HepG2 (cell line): ENCODE results near the gene STYXL1. TPM values are rescaled to one million over a fixed set of nuclear protein-coding genes. Genes with fewer than 3 reads are reported as not detected.

Experiments used
- ATF7 ChIP-seq, 2 experiments: fragments of 450-650 bp in 1 of 2; sonication (generic) in 1 of 2; formaldehyde crosslinking in 1 of 2; IDR thresholded peaks; 2 replicates each; pipeline versions ENCODE4 v1.4.0 to v1.6.1; 2016 to 2020; ENCODE audit warnings: antibody characterized with exemption in 1 of 2, mild to moderate bottlenecking in 1 of 2, missing genetic modification reagents in 1 of 2
- BRD4 ChIP-seq: sonication (generic); formaldehyde crosslinking; IDR thresholded peaks from 2 replicates; pipeline ENCODE4 v1.4.0; 2020; ENCODE audit warnings: missing genetic modification reagents
- CHD4 ChIP-seq: fragments of 200-600 bp; sonication (generic); IDR thresholded peaks from 2 replicates; pipeline ENCODE4 v1.7.0; 2017; ENCODE audit warnings: mild to moderate bottlenecking, low read length, borderline replicate concordance
- FOXA1 ChIP-seq, 2 experiments: fragments of 450-650 bp in 1 of 2; sonication (generic) in 1 of 2; formaldehyde crosslinking in 1 of 2; IDR thresholded peaks; 2 replicates each; pipeline versions ENCODE4 v1.4.0 to v1.6.1; 2016 to 2020; ENCODE audit warnings: missing genetic modification reagents in 1 of 2
- GATAD2A ChIP-seq: IDR thresholded peaks from 2 replicates; pipeline ENCODE4 v1.6.1; 2016
- HOXA5 ChIP-seq: sonication (generic); formaldehyde crosslinking; IDR thresholded peaks from 2 replicates; pipeline ENCODE4 v1.4.0; 2020; ENCODE audit warnings: missing genetic modification reagents
- NCOA2 ChIP-seq: sonication (generic); formaldehyde crosslinking; IDR thresholded peaks from 2 replicates; pipeline ENCODE4 v1.8.0; 2022; ENCODE audit warnings: inconsistent platforms
- NFIB ChIP-seq: sonication (generic); formaldehyde crosslinking; IDR thresholded peaks from 2 replicates; pipeline ENCODE4 v1.9.0; 2021; ENCODE audit warnings: missing genetic modification reagents, mild to moderate bottlenecking, borderline replicate concordance
- POGZ ChIP-seq: sonication (generic); formaldehyde crosslinking; IDR thresholded peaks from 2 replicates; pipeline ENCODE4 v1.4.0; 2020; ENCODE audit warnings: mild to moderate bottlenecking, missing genetic modification reagents
- RBM22 ChIP-seq: fragments of 200-400 bp; formaldehyde crosslinking; optimal IDR thresholded peaks from 2 replicates; pipeline ENCODE3; 2017; ENCODE audit warnings: mild to moderate bottlenecking, low read length, moderate library complexity
- RXRB ChIP-seq: IDR thresholded peaks from 2 replicates; pipeline ENCODE4 v1.6.1; 2016; ENCODE audit warnings: borderline replicate concordance, missing genetic modification reagents, missing compliant biosample characterization
- SETDB1 ChIP-seq: sonication (generic); formaldehyde crosslinking; IDR thresholded peaks from 2 replicates; pipeline ENCODE4 v1.5.1; 2020; ENCODE audit warnings: missing genetic modification reagents, mild to moderate bottlenecking, borderline replicate concordance
- TARDBP ChIP-seq: sonication (generic); formaldehyde crosslinking; IDR thresholded peaks from 2 replicates; pipeline ENCODE4 v1.8.0; 2022; ENCODE audit warnings: mild to moderate bottlenecking, missing genetic modification reagents
- TOPORS ChIP-seq: sonication (generic); formaldehyde crosslinking; IDR thresholded peaks from 2 replicates; pipeline ENCODE4 v1.8.0; 2023; ENCODE audit warnings: mild to moderate bottlenecking, missing genetic modification reagents
- ZC3H13 ChIP-seq: sonication (generic); formaldehyde crosslinking; IDR thresholded peaks from 2 replicates; pipeline ENCODE4 v1.8.1; 2023; ENCODE audit warnings: mild to moderate bottlenecking, missing genetic modification reagents, moderate library complexity
- ZC3H4 ChIP-seq: sonication (generic); formaldehyde crosslinking; IDR thresholded peaks from 2 replicates; pipeline ENCODE4 v1.4.0; 2020; ENCODE audit warnings: missing genetic modification reagents, borderline replicate concordance
- ZNF274 ChIP-seq: sonication (generic); formaldehyde crosslinking; IDR thresholded peaks from 2 replicates; pipeline ENCODE4 v1.5.1; 2020; ENCODE audit warnings: mild to moderate bottlenecking, missing genetic modification reagents
- ZNF644 ChIP-seq: IDR thresholded peaks from 2 replicates; pipeline ENCODE4 v1.6.1; 2016; ENCODE audit warnings: low read depth
- ZNF792 ChIP-seq: IDR thresholded peaks from 2 replicates; pipeline ENCODE4 v1.6.1; 2016
- ZNF83 ChIP-seq: sonication (generic); formaldehyde crosslinking; IDR thresholded peaks from 2 replicates; pipeline ENCODE4 v1.4.0; 2020; ENCODE audit warnings: missing genetic modification reagents, mild to moderate bottlenecking, borderline replicate concordance
- polyA plus RNA-seq, 8 experiments: library from polyadenylated mRNA; depleted of rRNA in 3 of 8; stranded (reverse) in 7 of 8; unstranded in 1 of 8; fragments of >200 nt; fragmentation: Illumina TruSeq in 4 of 8; extraction: Trizol in 4 of 8; gene quantifications; 2 replicates each; pipeline versions ENCODE4 v1.2.1 to v1.2.3, GENCODE V29; 2011 to 2016; ENCODE audit warnings: low read depth in 4 of 8, missing spikeins in 1 of 8, mixed read lengths in 1 of 8; ENCODE audit not compliant: insufficient read depth in 1 of 8
- total RNA-seq, 5 experiments: library from RNA; depleted of rRNA; stranded (reverse); fragments of >200 nt; fragmentation: Illumina TruSeq; extraction: Trizol; gene quantifications; 2 replicates each; pipeline ENCODE4 v1.2.3, GENCODE V29; 2016; ENCODE audit warnings: low read depth in 1 of 5
- TF ChIP-seq, protein P1 (sequence below): sonication (generic); formaldehyde crosslinking; IDR thresholded peaks from 2 replicates; pipeline ENCODE4 v1.5.1; 2020; ENCODE audit warnings: mild to moderate bottlenecking, missing genetic modification reagents, moderate library complexity
- TF ChIP-seq, protein P2 (sequence below): sonication (generic); formaldehyde crosslinking; IDR thresholded peaks from 2 replicates; pipeline ENCODE4 v1.4.0; 2020; ENCODE audit warnings: mild to moderate bottlenecking, missing genetic modification reagents
- TF ChIP-seq, protein P3 (sequence below): IDR thresholded peaks from 2 replicates; pipeline ENCODE4 v1.4.0; 2020; ENCODE audit warnings: mild to moderate bottlenecking, missing genetic modification reagents

Gene STYXL1
- total and polyA plus RNA-seq, 2 of the 13 experiments (the other 11 are each of a cell fraction or from before 2014, with no cell fraction given): 23.9 to 38.3 TPM

DNA sequence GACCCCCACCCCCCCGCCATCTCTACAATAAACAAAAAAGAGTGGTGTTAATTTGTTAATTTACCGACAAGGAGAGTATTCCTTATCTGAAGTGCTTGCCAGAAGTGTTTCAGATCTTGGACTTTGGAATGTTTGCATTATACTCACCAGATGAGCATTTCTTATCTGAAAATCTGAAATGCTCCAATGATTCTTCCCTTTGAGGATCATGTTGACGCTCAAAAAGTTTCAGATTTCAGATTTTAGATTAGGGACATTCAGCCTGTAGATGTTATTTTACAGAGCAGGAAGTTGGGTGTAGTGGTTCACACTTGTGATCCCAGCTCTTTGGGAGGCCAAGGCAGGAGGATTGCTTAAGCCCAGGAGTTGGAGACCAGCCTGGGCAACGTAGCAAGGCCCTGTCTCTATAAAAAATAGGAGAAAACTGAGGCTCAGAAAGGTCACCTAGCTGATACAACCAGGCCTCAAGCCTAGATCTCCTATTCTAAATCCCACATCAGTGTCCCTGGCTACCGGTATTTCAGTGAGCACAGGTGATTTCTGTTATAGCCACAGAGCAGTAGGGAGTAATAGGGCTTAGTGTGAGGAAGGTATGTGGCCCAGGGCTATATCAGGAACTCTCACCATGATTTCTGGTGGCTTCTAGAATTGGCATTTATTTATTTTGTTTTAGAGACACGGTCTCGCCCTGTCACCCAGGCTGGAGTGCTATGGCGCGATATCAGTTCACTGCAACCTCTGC lies 88.8 kb downstream of the STYXL1 start (continued):
- TF ChIP-seq, protein P1, sequence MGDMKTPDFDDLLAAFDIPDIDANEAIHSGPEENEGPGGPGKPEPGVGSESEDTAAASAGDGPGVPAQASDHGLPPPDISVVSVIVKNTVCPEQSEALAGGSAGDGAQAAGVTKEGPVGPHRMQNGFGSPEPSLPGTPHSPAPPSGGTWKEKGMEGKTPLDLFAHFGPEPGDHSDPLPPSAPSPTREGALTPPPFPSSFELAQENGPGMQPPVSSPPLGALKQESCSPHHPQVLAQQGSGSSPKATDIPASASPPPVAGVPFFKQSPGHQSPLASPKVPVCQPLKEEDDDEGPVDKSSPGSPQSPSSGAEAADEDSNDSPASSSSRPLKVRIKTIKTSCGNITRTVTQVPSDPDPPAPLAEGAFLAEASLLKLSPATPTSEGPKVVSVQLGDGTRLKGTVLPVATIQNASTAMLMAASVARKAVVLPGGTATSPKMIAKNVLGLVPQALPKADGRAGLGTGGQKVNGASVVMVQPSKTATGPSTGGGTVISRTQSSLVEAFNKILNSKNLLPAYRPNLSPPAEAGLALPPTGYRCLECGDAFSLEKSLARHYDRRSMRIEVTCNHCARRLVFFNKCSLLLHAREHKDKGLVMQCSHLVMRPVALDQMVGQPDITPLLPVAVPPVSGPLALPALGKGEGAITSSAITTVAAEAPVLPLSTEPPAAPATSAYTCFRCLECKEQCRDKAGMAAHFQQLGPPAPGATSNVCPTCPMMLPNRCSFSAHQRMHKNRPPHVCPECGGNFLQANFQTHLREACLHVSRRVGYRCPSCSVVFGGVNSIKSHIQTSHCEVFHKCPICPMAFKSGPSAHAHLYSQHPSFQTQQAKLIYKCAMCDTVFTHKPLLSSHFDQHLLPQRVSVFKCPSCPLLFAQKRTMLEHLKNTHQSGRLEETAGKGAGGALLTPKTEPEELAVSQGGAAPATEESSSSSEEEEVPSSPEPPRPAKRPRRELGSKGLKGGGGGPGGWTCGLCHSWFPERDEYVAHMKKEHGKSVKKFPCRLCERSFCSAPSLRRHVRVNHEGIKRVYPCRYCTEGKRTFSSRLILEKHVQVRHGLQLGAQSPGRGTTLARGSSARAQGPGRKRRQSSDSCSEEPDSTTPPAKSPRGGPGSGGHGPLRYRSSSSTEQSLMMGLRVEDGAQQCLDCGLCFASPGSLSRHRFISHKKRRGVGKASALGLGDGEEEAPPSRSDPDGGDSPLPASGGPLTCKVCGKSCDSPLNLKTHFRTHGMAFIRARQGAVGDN: no peak
- TF ChIP-seq BRD4 (CRISPR knock-in tag) (no peak), ZC3H13 (CRISPR knock-in tag) (no peak), RBM22 (peak; percentile 57), TARDBP (CRISPR knock-in tag) (0 out of 2 replicates have a peak, but pooled peaks have one; percentile 20), GATAD2A (peak; percentile 31; the same call in 1 of the 2 replicates), FOXA1 (IDR thresholded peaks at IDR 0.05) (no peak), FOXA1 (CRISPR knock-in tag; IDR thresholded peaks at IDR 0.05) (no peak), NCOA2 (CRISPR knock-in tag) (0 out of 2 replicates have a peak, but pooled peaks have one; percentile 25), CHD4 (peak; percentile 22; the same call in 1 of the 2 replicates), RXRB (CRISPR knock-in tag) (peak; percentile 9; the same call in 1 of the 2 replicates), ATF7 (IDR thresholded peaks at IDR 0.05) (no peak), ATF7 (CRISPR knock-in tag; IDR thresholded peaks at IDR 0.05) (no peak), ZNF274 (CRISPR knock-in tag) (no peak), ZNF792 (no peak), ZNF83 (CRISPR knock-in tag) (no peak), ZNF644 (CRISPR knock-in tag) (no peak), ZC3H4 (CRISPR knock-in tag) (no peak), SETDB1 (CRISPR knock-in tag) (no peak), TOPORS (CRISPR knock-in tag) (no peak), HOXA5 (CRISPR knock-in tag) (no peak), NFIB (CRISPR knock-in tag) (no peak), POGZ (CRISPR knock-in tag) (peak; percentile 45; the same call in 1 of the 2 replicates)
- TF ChIP-seq, protein P2, sequence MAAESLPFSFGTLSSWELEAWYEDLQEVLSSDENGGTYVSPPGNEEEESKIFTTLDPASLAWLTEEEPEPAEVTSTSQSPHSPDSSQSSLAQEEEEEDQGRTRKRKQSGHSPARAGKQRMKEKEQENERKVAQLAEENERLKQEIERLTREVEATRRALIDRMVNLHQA (CRISPR knock-in tag): no peak
- TF ChIP-seq, protein P3, sequence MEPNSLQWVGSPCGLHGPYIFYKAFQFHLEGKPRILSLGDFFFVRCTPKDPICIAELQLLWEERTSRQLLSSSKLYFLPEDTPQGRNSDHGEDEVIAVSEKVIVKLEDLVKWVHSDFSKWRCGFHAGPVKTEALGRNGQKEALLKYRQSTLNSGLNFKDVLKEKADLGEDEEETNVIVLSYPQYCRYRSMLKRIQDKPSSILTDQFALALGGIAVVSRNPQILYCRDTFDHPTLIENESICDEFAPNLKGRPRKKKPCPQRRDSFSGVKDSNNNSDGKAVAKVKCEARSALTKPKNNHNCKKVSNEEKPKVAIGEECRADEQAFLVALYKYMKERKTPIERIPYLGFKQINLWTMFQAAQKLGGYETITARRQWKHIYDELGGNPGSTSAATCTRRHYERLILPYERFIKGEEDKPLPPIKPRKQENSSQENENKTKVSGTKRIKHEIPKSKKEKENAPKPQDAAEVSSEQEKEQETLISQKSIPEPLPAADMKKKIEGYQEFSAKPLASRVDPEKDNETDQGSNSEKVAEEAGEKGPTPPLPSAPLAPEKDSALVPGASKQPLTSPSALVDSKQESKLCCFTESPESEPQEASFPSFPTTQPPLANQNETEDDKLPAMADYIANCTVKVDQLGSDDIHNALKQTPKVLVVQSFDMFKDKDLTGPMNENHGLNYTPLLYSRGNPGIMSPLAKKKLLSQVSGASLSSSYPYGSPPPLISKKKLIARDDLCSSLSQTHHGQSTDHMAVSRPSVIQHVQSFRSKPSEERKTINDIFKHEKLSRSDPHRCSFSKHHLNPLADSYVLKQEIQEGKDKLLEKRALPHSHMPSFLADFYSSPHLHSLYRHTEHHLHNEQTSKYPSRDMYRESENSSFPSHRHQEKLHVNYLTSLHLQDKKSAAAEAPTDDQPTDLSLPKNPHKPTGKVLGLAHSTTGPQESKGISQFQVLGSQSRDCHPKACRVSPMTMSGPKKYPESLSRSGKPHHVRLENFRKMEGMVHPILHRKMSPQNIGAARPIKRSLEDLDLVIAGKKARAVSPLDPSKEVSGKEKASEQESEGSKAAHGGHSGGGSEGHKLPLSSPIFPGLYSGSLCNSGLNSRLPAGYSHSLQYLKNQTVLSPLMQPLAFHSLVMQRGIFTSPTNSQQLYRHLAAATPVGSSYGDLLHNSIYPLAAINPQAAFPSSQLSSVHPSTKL (CRISPR knock-in tag): peak; percentile 47; the same call in 1 of the 2 replicates
